NB4 (cell line): Measurements from ENCODE around the gene ACP1.
A peak's percentile ranks its signal among the peaks of the same experiment; 100 is the strongest.

ENCODE experiments used
- DNase-seq: peaks from one replicate; pipeline ENCODE4 v3.0.0; 2010; ENCODE audit warnings: low read depth
- H3K4me3 ChIP-seq: one replicate; pipeline ENCODE4 v1.5.1; 2011; ENCODE audit warnings: mild to moderate bottlenecking, low read depth, low read length, moderate library complexity
- CTCF ChIP-seq: IDR thresholded peaks from one replicate; pipeline ENCODE4 v1.5.1; 2012; ENCODE audit warnings: low read depth, low read length
- MAX ChIP-seq: IDR thresholded peaks from 2 replicates; pipeline ENCODE4 v1.6.1; 2011; ENCODE audit warnings: low read depth, low read length
- MYC ChIP-seq: IDR thresholded peaks from 2 replicates; pipeline ENCODE4 v1.6.1; 2011; ENCODE audit warnings: low read depth, low read length
- POLR2A ChIP-seq: IDR thresholded peaks from 2 replicates; pipeline ENCODE4 v1.6.1; 2011; ENCODE audit warnings: mild to moderate bottlenecking; ENCODE audit not compliant: insufficient read length; ENCODE audit errors: extremely low read depth

The ACP1 gene

GRCh38 chr2:257429-257828, 7.3 kb upstream of the ACP1 start:
- H3K4me3 ChIP-seq, result no peak overlapping the region
- TF ChIP-seq MAX (no peak), MYC (no peak), CTCF (no peak), POLR2A (no peak)
- peak; percentile 39 for DNase-seq

- no peak for TF ChIP-seq CTCF
- no peak for TF ChIP-seq MAX
- no peak for TF ChIP-seq POLR2A
- TF ChIP-seq MYC, result no peak
- no peak overlapping the region for H3K4me3 ChIP-seq
- no peak for DNase-seq
Measured at GRCh38 chr2:257842-258241, 6.9 kb upstream of the ACP1 start.

DNA sequence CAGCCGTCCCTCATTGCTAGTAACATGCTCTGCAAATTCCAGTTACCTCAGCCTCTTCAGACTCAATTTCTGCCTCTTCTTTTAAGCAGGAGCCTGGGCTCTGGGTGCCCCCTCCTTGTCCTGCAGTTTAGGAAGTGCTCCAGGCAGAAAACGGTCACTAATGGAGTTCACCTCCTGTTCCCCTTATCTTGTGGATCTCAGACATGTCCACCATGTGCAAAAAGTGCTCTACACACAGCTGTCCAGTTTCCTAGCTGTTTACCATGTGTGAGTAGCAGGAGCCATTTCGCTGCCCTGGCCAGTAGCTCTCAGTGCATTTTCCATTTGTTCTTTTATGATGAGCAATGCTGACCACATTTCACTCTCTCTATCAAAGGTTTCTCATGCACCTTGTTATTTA, 5.8 kb upstream of the ACP1 start:
- H3K4me3 ChIP-seq, result no peak overlapping the region
- DNase-seq, result no peak
- TF ChIP-seq CTCF (no peak), POLR2A (no peak), MYC (no peak), MAX (no peak)

- no peak for TF ChIP-seq POLR2A
- no peak for TF ChIP-seq MAX
- TF ChIP-seq CTCF, result no peak
- TF ChIP-seq MYC, result no peak
- no peak overlapping the region for H3K4me3 ChIP-seq
- no peak for DNase-seq
Measured at GRCh38 chr2:259789-260331, 4.9 kb upstream of the ACP1 start.

DNA sequence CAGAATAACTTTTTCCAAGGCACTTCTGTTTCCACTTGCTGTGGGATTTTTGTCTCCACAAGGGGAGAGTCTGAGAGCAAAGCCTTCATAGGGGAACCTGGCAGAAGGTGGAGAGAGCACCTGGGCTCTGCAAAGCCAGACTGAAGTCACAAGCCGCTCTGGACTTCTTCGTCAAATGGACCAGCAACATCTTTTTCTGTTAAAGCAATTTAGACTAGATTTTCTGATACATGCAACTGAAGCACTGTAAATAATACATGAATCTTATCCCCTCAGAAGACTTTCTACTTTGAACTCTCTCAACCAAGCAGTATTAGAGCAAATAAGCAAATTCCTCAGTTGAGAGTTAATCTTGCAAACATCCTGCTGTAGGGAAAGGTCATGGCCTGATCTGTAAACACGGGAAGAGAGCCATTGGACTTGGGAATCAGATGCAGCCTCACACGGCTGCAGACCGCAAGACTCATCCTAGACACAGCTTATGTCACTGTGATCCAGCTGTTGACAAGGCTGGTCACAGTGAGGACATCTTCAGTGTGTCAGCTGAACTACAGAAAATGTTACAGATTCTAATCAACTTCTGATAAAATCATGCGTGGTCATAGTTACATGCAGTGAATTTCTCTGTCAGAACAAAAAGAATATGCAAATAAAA, 4.1 kb upstream of the ACP1 start:
- TF ChIP-seq MYC (no peak), POLR2A (no peak), MAX (no peak), CTCF (no peak)
- H3K4me3 ChIP-seq, result no peak overlapping the region
- no peak for DNase-seq
